ENCODE results near the gene SMPD3.

DNA sequence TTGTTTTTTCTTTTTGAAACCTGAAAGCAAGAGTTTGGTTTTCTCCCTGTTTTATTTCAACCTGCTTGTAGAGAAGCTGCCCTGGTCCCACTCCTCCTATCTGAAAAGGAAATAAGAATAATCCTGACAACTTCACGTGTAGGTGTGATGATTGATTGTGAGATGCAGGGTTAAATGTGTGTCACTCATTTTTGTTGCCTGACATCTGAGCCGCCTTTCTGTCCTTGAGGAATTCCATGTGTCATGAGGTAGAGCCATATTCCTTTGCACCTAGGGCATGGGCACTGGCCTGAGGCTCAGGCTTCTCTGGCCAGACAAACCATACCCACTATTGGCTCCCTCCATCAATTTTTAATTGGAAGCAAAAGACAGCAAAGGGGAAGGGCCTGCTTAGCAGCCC, 10.2 kb upstream of the SMPD3 start:
- TF ChIP-seq CTCF (IDR thresholded peaks at IDR 0.05; ENCODE audit: extremely low read depth in 1 of 2, insufficient read depth in 1 of 2, low read depth in 1 of 2, low read length in 2 of 2) = no peak
- no peak for TF ChIP-seq POLR2AphosphoS5 (IDR thresholded peaks at IDR 0.05; ENCODE audit: insufficient read depth, low read depth, low read length)

Measured in endothelial cell of umbilical vein (primary cell).